Karpas-422 (cell line): ENCODE data around the gene MPC1L. TPM values are rescaled to one million over a fixed set of nuclear protein-coding genes. Genes with fewer than 3 reads are reported as not detected.

Experiments
- DNase-seq: peaks from one replicate; pipeline ENCODE4 v3.0.0-alpha.2; 2015
- H2AFZ ChIP-seq: fragments of 200-600 bp; sonication (generic); 2 replicates; pipeline ENCODE4 v1.6.1; 2014; ENCODE audit warnings: antibody characterized with exemption, low read length, mixed read lengths
- H3K27ac ChIP-seq: fragments of 200-600 bp; sonication (generic); 2 replicates; pipeline ENCODE4 v1.5.1; 2014; ENCODE audit warnings: mild to moderate bottlenecking, low read length, moderate library complexity
- H3K27me3 ChIP-seq: fragments of 200-600 bp; sonication (generic); 2 replicates; pipeline ENCODE4 v1.6.1; 2014; ENCODE audit warnings: low read length, mixed read lengths
- H3K36me3 ChIP-seq: fragments of 200-600 bp; sonication (generic); 2 replicates; pipeline ENCODE4 v1.6.1; 2014; ENCODE audit warnings: low read length, mixed read lengths; ENCODE audit not compliant: insufficient read depth
- H3K4me1 ChIP-seq: fragments of 200-600 bp; sonication (generic); 2 replicates; pipeline ENCODE4 v1.6.1; 2014; ENCODE audit warnings: mild to moderate bottlenecking, low read length, mixed read lengths
- H3K4me2 ChIP-seq: fragments of 200-600 bp; sonication (generic); 2 replicates; pipeline ENCODE4 v1.6.1; 2014; ENCODE audit warnings: low read length, low read depth, mild to moderate bottlenecking; ENCODE audit not compliant: poor library complexity, severe bottlenecking
- H3K4me3 ChIP-seq: fragments of 200-600 bp; sonication (generic); 2 replicates; pipeline ENCODE4 v1.5.1; 2014; ENCODE audit warnings: mild to moderate bottlenecking, antibody characterized with exemption, low read length, mixed read lengths
- H3K79me2 ChIP-seq: fragments of 200-600 bp; sonication (generic); 2 replicates; pipeline ENCODE4 v1.6.1; 2014; ENCODE audit warnings: mild to moderate bottlenecking, low read length, mixed read lengths
- H3K9ac ChIP-seq: fragments of 200-600 bp; sonication (generic); 2 replicates; pipeline ENCODE4 v1.6.0; 2014; ENCODE audit warnings: low read length
- H3K9me2 ChIP-seq: fragments of 200-600 bp; sonication (generic), shearing (Covaris generic); replicated peaks from 2 replicates; pipeline ENCODE4 v1.6.0; 2014; ENCODE audit warnings: mild to moderate bottlenecking, low read length, moderate library complexity; ENCODE audit not compliant: insufficient read depth
- H3K9me3 ChIP-seq: fragments of 300-700, 200-600 bp; sonication (generic); 2 replicates; pipeline ENCODE4 v1.6.1; 2014; ENCODE audit warnings: low read length, mixed read lengths
- H4K20me1 ChIP-seq: fragments of 200-600 bp; sonication (generic); 2 replicates; pipeline ENCODE4 v1.6.1; 2014; ENCODE audit warnings: mild to moderate bottlenecking, antibody characterized with exemption, low read length, low read depth; ENCODE audit not compliant: insufficient read depth
- total RNA-seq: library from RNA; depleted of rRNA; stranded (reverse); fragments of >200 nt; shearing (Covaris generic); gene quantifications from 2 replicates; pipeline ENCODE4 v1.2.3, GENCODE V29; 2014; ENCODE audit warnings: low replicate concordance

MPC1L gene
- total RNA-seq, 1 experiment from 2014 or later = not detected

GRCh38 chrX:40615976-40616375, 7.3 kb upstream of the MPC1L start:
- no peaks in the 10 kb centered on the region for H3K79me2 ChIP-seq
- no peaks in the 10 kb centered on the region for H3K9me3 ChIP-seq
- H3K36me3 ChIP-seq = no peaks in the 10 kb centered on the region
- no peak overlapping the region for H3K27ac ChIP-seq
- no peaks in the 10 kb centered on the region for H3K4me1 ChIP-seq
- no peak overlapping the region for H3K4me2 ChIP-seq
- H3K27me3 ChIP-seq = no peaks in the 10 kb centered on the region
- no peak overlapping the region for H2AFZ ChIP-seq
- no peak for DNase-seq
- no peaks in the 10 kb centered on the region for H4K20me1 ChIP-seq
- no peak overlapping the region for H3K9ac ChIP-seq
- no peak overlapping the region for H3K4me3 ChIP-seq
- no peaks in the 10 kb centered on the region for H3K9me2 ChIP-seq

DNA sequence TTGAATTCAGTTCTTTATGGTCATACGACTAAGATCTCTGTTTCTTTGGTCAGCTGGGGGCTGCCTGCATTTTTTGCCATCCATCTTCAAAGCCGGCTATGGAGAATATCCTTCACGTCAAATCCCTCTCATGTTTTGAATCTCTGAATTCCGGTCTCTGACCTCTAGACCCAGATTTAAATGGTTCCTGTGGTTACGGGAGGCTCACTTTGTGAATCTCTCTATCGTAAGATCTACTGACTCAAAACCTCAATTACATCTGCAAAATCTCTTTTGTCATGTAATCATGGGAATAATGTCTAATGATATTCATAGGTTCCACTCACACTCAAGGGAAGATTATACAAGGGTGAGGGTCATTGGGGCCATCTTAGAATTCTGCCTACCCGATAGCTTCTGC, 5.7 kb upstream of the MPC1L start:
- Histone ChIP-seq H3K4me1 (no peaks in the 10 kb centered on the region), H3K9ac (no peak overlapping the region), H3K36me3 (no peaks in the 10 kb centered on the region), H3K27ac (no peak overlapping the region), H3K4me3 (no peak overlapping the region), H2AFZ (no peak overlapping the region), H3K9me3 (no peaks in the 10 kb centered on the region), H3K79me2 (no peaks in the 10 kb centered on the region), H4K20me1 (no peaks in the 10 kb centered on the region), H3K27me3 (no peaks in the 10 kb centered on the region), H3K9me2 (no peaks in the 10 kb centered on the region), H3K4me2 (no peak overlapping the region)
- DNase-seq = no peak

GRCh38 chrX:40622479-40623138, 619 bp upstream of the MPC1L start:
- H3K36me3 ChIP-seq = no peaks in the 10 kb centered on the region
- H3K9me3 ChIP-seq = no peaks in the 10 kb centered on the region
- H3K4me1 ChIP-seq = no peaks in the 10 kb centered on the region
- H4K20me1 ChIP-seq = 0 out of 2 replicates have a peak, but pooled peaks cover 2% of the 10 kb centered on the region
- H3K9ac ChIP-seq = no peak overlapping the region
- no peak for DNase-seq
- no peaks in the 10 kb centered on the region for H3K79me2 ChIP-seq
- no peak overlapping the region for H3K27ac ChIP-seq
- no peak overlapping the region for H2AFZ ChIP-seq
- no peak overlapping the region for H3K4me3 ChIP-seq
- no peaks in the 10 kb centered on the region for H3K9me2 ChIP-seq
- H3K4me2 ChIP-seq = no peak overlapping the region
- no peaks in the 10 kb centered on the region for H3K27me3 ChIP-seq

DNA sequence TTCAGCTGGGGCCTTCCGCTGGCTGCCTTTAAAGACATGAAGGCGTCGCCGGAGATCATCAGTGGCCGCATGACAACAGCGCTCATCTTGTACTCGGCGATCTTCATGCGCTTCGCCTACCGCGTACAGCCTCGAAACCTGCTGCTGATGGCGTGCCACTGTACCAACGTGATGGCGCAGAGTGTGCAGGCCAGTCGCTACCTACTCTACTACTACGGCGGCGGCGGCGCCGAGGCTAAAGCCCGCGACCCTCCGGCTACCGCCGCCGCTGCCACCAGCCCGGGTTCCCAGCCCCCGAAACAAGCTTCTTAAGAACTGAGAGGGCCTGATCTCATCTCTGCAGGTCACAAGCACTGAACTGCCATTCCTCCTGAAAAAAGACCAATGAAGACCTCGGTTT, 437 bp downstream of the MPC1L start:
- Histone ChIP-seq H3K4me1 (no peaks in the 10 kb centered on the region), H3K79me2 (no peaks in the 10 kb centered on the region), H3K4me3 (no peak overlapping the region), H3K9me3 (no peaks in the 10 kb centered on the region), H3K4me2 (no peak overlapping the region), H3K9me2 (no peaks in the 10 kb centered on the region), H3K36me3 (peaks cover 3% of the 10 kb centered on the region), H4K20me1 (0 out of 2 replicates have a peak, but pooled peaks cover 4% of the 10 kb centered on the region), H3K27me3 (no peaks in the 10 kb centered on the region), H3K9ac (no peak overlapping the region), H2AFZ (no peak overlapping the region), H3K27ac (no peak overlapping the region)
- DNase-seq = no peak

DNA sequence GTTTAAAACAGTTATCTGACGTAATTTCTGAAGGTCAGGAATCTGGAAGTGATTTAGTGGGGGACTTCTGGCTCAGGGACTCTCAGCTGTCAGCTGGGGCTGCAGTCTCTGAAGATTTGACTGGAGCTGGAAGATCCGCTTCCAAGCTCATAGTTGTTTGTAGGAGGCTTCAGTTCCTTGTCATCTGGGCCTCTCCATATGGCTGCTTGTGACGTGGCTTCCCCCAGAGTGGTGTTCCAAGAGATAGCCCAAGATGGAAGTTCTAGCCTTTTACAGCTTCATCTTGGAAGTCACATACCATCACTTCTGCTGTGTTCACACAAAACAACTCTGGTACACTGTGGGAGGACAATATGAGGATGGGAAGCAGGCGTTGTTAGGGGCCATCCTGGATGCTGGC, 2.1 kb downstream of the MPC1L start:
- Histone ChIP-seq H3K4me2 (no peak overlapping the region), H3K9me3 (no peaks in the 10 kb centered on the region), H3K4me3 (no peak overlapping the region), H3K79me2 (no peaks in the 10 kb centered on the region), H2AFZ (no peak overlapping the region), H4K20me1 (0 out of 2 replicates have a peak, but pooled peaks cover 4% of the 10 kb centered on the region), H3K9me2 (no peaks in the 10 kb centered on the region), H3K36me3 (peaks cover 3% of the 10 kb centered on the region), H3K9ac (no peak overlapping the region), H3K27ac (no peak overlapping the region), H3K27me3 (no peaks in the 10 kb centered on the region), H3K4me1 (no peaks in the 10 kb centered on the region)
- no peak for DNase-seq

- Histone ChIP-seq H3K27ac (no peak overlapping the region), H2AFZ (no peak overlapping the region), H3K4me1 (0 out of 2 replicates have a peak, but pooled peaks cover 3% of the 10 kb centered on the region), H3K4me3 (no peak overlapping the region), H3K79me2 (no peaks in the 10 kb centered on the region), H3K4me2 (no peak overlapping the region), H3K9ac (no peak overlapping the region), H4K20me1 (peaks cover 9% of the 10 kb centered on the region; the same call in 1 of the 2 replicates), H3K27me3 (no peaks in the 10 kb centered on the region), H3K36me3 (peaks cover 7% of the 10 kb centered on the region), H3K9me2 (no peaks in the 10 kb centered on the region), H3K9me3 (no peaks in the 10 kb centered on the region)
- no peak for DNase-seq
Observed at GRCh38 chrX:40628506-40628905, 5.3 kb downstream of the MPC1L start.

DNA sequence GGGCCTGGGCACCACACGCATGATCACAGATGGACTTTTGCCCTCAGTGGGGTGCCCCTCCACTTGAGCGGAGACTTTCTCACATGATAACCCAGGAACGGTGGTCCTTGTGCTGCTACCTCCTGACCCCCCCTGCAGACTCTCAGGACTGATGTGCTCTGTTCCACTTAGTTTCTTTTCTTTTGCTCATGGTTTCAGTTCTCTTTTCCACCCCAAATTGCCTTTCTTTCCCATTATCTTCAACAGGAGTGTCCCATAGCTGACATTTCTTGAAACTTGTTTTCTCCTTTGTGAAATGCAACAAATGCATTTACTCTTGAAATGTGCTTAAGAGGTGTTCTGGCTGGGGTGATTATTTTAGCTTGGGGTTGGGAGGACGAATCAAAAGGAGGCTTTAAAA, 9.0 kb downstream of the MPC1L start:
- H3K4me1 ChIP-seq = peaks cover 17% of the 10 kb centered on the region
- H3K9me3 ChIP-seq = no peaks in the 10 kb centered on the region
- no peak overlapping the region for H3K4me3 ChIP-seq
- H4K20me1 ChIP-seq = peaks cover 9% of the 10 kb centered on the region; the same call in 1 of the 2 replicates
- no peak overlapping the region for H3K27ac ChIP-seq
- H3K4me2 ChIP-seq = no peak overlapping the region
- H2AFZ ChIP-seq = no peak overlapping the region
- H3K36me3 ChIP-seq = peaks cover 30% of the 10 kb centered on the region
- H3K9ac ChIP-seq = no peak overlapping the region
- no peaks in the 10 kb centered on the region for H3K9me2 ChIP-seq
- H3K79me2 ChIP-seq = peaks cover 5% of the 10 kb centered on the region
- no peaks in the 10 kb centered on the region for H3K27me3 ChIP-seq
- peak; percentile 40 for DNase-seq

DNA sequence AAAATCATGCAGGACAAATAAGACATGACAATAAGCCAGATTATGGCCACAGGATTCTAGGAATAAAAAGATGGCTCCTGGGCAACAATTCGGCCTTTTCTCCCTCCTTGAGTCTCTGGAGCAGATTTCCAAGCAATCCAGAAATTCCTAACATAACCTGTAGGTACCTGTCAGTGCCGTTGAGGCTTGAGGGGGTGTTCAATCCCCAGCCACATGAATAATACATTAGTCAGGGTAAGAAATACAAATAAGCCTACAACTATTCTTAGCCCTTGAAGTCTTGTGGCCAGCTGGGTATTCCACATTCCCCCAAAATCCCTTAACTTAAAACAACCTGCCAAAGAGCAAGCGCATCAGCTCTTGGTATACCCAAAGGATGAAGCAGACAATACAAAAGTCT, 14.5 kb downstream of the MPC1L start:
- H3K27ac ChIP-seq = no peak overlapping the region
- H3K9ac ChIP-seq = no peak overlapping the region
- peaks cover 36% of the 10 kb centered on the region; the same call in 1 of the 2 replicates for H3K36me3 ChIP-seq
- no peaks in the 10 kb centered on the region for H4K20me1 ChIP-seq
- peaks cover 17% of the 10 kb centered on the region for H3K4me1 ChIP-seq
- H3K9me3 ChIP-seq = no peaks in the 10 kb centered on the region
- H3K4me2 ChIP-seq = no peak overlapping the region
- DNase-seq = no peak
- H3K27me3 ChIP-seq = no peaks in the 10 kb centered on the region
- H3K79me2 ChIP-seq = peaks cover 29% of the 10 kb centered on the region
- no peaks in the 10 kb centered on the region for H3K9me2 ChIP-seq
- no peak overlapping the region for H2AFZ ChIP-seq
- H3K4me3 ChIP-seq = no peak overlapping the region
